Common myeloid progenitor, CD34-positive (primary cell): ENCODE measurements around the gene PTPRN2.

Experiments used
- CTCF ChIA-PET: fragments of 350-600 bp; sonication (Branson Sonifier 250); formaldehyde crosslinking; loops from one replicate; lab custom pipeline; 2021; ENCODE audit warnings: antibody characterized with exemption; lab: Charles Lee
- POLR2A ChIA-PET: fragments of 350-600 bp; sonication (Branson Sonifier 250); formaldehyde crosslinking; loops from one replicate; lab custom pipeline; 2021; ENCODE audit warnings: antibody characterized with exemption; lab: Charles Lee
- DNase-seq, 3 donors: peaks; one replicate each; pipeline versions ENCODE4 v3.0.0 to v3.0.0-alpha.2; 2013
- H3K27ac ChIP-seq, 2 experiments: 1 replicate in 1 of 2; 2 replicates in 1 of 2; pipeline ENCODE4 v1.7.0; 2013; ENCODE audit warnings: inconsistent platforms in 2 of 2, low read length in 2 of 2, mild to moderate bottlenecking in 2 of 2, low read depth in 1 of 2, moderate library complexity in 1 of 2; ENCODE audit not compliant: severe bottlenecking in 2 of 2, insufficient read depth in 1 of 2, poor library complexity in 1 of 2
- H3K27me3 ChIP-seq, 5 experiments: replicated peaks in 2 of 5; 1 replicate in 3 of 5; 2 replicates in 2 of 5; pipeline versions ENCODE4 v1.6.1 to v1.7.0; 2013; ENCODE audit warnings: low read length in 4 of 5, mild to moderate bottlenecking in 2 of 5, moderate library complexity in 2 of 5, inconsistent platforms in 1 of 5; ENCODE audit not compliant: insufficient read depth in 5 of 5, control insufficient read depth in 4 of 5
- H3K36me3 ChIP-seq, 4 experiments: 1 replicate in 2 of 4; 2 replicates in 2 of 4; pipeline versions ENCODE4 v1.6.1 to v1.7.0; 2013; ENCODE audit warnings: low read length in 3 of 4, control low read depth in 1 of 4, mild to moderate bottlenecking in 1 of 4; ENCODE audit not compliant: control insufficient read depth in 4 of 4, insufficient read depth in 4 of 4
- H3K4me1 ChIP-seq, 4 experiments: 1 replicate in 3 of 4; 2 replicates in 1 of 4; pipeline versions ENCODE4 v1.6.1 to v1.7.1; 2013; ENCODE audit warnings: low read length in 3 of 4, mild to moderate bottlenecking in 3 of 4, control low read depth in 1 of 4, inconsistent platforms in 1 of 4, moderate library complexity in 1 of 4; ENCODE audit not compliant: control insufficient read depth in 4 of 4, insufficient read depth in 4 of 4; ENCODE audit errors: control extremely low read depth in 1 of 4
- H3K4me3 ChIP-seq, 7 experiments: 1 replicate in 4 of 7; 2 replicates in 3 of 7; pipeline versions ENCODE4 v1.5.1 to v1.7.0; 2013; ENCODE audit warnings: mild to moderate bottlenecking in 7 of 7, low read length in 6 of 7, moderate library complexity in 6 of 7, inconsistent platforms in 2 of 7, low read depth in 2 of 7, control low read depth in 1 of 7; ENCODE audit not compliant: insufficient read depth in 4 of 7, control insufficient read depth in 1 of 7; ENCODE audit errors: extremely low read depth in 1 of 7
- H3K9me3 ChIP-seq, 5 experiments: 1 replicate in 4 of 5; 2 replicates in 1 of 5; pipeline versions ENCODE4 v1.6.1 to v1.7.1; 2013; ENCODE audit warnings: low read length in 4 of 5, mild to moderate bottlenecking in 2 of 5, inconsistent platforms in 1 of 5, low read depth in 1 of 5, moderate library complexity in 1 of 5; ENCODE audit not compliant: control insufficient read depth in 4 of 5, insufficient read depth in 2 of 5; ENCODE audit errors: control extremely low read depth in 1 of 5
- WGBS: methylation state at CpG from one replicate; pipeline ENCODE4 v1.1.5; 2013; ENCODE audit not compliant: insufficient coverage; 5-methylcytosine and 5-hydroxymethylcytosine counted together

Gene PTPRN2

DNA sequence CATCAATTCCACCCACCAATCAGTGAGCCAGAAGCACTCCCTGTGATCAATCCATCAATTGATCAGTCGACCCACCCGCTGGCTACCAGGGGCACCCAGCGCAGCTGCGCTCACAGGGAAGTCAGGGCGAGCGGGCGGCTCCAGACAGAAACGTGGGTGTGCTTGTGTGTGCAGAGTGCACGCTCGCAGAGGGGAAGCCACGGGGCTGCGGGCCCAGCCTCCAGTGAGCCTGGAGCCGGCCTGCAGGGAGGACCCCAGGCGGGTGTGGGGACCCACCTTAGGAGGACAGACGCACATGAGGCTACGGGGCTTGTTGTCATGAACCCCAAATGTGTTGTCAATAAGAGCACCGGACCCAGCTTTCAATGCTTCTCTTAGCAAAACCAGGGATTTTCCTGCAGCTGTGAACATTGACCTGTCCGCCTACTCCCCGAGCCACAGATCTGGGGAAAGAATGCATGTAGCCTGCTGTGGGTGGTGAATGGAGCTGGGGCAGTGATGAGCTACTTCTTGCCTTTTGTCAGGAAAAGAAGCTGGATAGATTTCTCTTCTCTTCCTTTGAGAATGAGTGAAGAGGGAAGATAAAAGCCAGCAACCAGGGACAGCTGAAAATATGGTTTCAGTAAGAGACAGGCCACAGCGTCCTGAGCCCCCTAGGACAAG lies 753.0 kb downstream of the PTPRN2 start:
- H3K36me3 ChIP-seq, result no peaks in the 10 kb centered on the region
- no peak overlapping the region for H3K4me3 ChIP-seq
- no peak overlapping the region for H3K27ac ChIP-seq
- H3K4me1 ChIP-seq, result no peaks in the 10 kb centered on the region
- H3K27me3 ChIP-seq, result peaks cover 0 to 15% (median 0%) of the 10 kb centered on the region in 5 experiments
- ChIA-PET CTCF (no interaction called here), POLR2A (no interaction called here)
- no peaks in the 10 kb centered on the region for H3K9me3 ChIP-seq
- 93% methylated on average over 15 of the region's 20 CpGs for WGBS
- DNase-seq, result no peak

DNA sequence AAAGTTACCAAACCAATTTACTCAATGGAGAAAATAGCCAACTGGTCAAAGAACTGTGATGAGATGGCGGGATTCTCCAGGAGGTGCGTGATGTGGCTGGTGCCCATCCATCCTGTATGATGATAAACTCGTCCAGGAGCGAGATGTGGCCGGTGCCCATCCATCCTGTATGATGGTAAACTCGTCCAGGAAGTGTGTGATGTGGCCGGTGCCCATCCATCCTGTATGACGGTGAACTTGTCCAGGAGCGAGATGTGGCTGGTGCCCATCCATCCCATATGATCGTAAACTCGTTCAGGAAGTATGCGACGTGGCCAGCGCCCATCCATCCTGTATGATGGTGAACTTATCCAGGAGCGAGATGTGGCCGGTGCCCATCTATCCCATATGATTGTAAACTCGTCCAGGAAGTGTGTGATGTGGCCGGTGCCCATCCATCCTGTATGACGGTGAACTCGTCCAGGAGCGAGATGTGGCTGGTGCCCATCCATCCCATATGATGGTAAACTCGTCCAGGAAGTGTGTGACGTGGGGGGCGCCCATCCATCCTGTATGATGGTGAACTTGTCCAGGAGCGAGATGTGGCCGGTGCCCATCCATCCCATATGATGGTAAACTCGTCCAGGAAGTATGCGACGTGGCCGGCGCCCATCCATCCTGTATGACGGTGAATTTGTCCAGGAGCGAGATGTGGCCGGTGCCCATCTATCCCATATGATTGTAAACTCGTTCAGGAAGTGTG lies 754.6 kb downstream of the PTPRN2 start:
- no peak for DNase-seq
- ChIA-PET POLR2A (no interaction called here), CTCF (no interaction called here)
- H3K36me3 ChIP-seq, result no peaks in the 10 kb centered on the region
- H3K27ac ChIP-seq, result no peak overlapping the region
- H3K27me3 ChIP-seq, result peaks cover 0 to 17% (median 0%) of the 10 kb centered on the region in 5 experiments
- 95% methylated on average over 35 of the region's 35 CpGs for WGBS
- H3K4me3 ChIP-seq, result no peak overlapping the region
- no peaks in the 10 kb centered on the region for H3K4me1 ChIP-seq
- no peaks in the 10 kb centered on the region for H3K9me3 ChIP-seq

DNA sequence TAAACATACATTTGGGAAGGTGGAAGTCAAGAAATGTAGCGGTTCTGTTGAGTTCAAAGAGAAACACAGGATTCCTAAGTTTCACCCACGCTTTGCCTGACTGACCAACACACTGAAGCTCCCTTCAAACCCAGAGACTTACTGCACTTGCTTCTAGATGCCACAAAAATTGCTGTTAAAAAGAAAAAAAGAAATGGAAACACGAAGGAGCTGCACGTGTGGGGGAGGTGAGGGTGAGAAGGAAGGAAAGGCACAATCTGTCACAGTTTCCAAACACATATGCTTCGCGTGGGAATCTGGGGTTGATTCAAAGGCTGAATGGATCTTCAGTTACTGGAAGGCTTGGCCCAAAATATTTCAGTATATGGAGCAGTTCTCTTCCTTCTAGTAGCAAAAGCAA lies 755.2 kb downstream of the PTPRN2 start:
- Histone ChIP-seq H3K4me3 (no peak overlapping the region), H3K9me3 (no peaks in the 10 kb centered on the region), H3K36me3 (no peaks in the 10 kb centered on the region), H3K27me3 (peaks cover 0 to 17% (median 0%) of the 10 kb centered on the region in 5 experiments), H3K4me1 (no peaks in the 10 kb centered on the region), H3K27ac (no peak overlapping the region)
- POLR2A ChIA-PET, result no interaction called here
- WGBS, result 53% methylated on average over 3 of the region's 6 CpGs
- no peak for DNase-seq
- CTCF ChIA-PET, result no interaction called here

- DNase-seq, result no peak
- Histone ChIP-seq H3K27me3 (peaks cover 0 to 17% (median 0%) of the 10 kb centered on the region in 5 experiments), H3K36me3 (no peaks in the 10 kb centered on the region), H3K4me3 (no peak overlapping the region), H3K9me3 (no peaks in the 10 kb centered on the region), H3K27ac (no peak overlapping the region), H3K4me1 (no peaks in the 10 kb centered on the region)
- WGBS, result 93% methylated on average over 16 of the region's 16 CpGs
- ChIA-PET POLR2A (no interaction called here), CTCF (no interaction called here)
Measured at GRCh38 chr7:157832006-157832405, 755.6 kb downstream of the PTPRN2 start.

DNA sequence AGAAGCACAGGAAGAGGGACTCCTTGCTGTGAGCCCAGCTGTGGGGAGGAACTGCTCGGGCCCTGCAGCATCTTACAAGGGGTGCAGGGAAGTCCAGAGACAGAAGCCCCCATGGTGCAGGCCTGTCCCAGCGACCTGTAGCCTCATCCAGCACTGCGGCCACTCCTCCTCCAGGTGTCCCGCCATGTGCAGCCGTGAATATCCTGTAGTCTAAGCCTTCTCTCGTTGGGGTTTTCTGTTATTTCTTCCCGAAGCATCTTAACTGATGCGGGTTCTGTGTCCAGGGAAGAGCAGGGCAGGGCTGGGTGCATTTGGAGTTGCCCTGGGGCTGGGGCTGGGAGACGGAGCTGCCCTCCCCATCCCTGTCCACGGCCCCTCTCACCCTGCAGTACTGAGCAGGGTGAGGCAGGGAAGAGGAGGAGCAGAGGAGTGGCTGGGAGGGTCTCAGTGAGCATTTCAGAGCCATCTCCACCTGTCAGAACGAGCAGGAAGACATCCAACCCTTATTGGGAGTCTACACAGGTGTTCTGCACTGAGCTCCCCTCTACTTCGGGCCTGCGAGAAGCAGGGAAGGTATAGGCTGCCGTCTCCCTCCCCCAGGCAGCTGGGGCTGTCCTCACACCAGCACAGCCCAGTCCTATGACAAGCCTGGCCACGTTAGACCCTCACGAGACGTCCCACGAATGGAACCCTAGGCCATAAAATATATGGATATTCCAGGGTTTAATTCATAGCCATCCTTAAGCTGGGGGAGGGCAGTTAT lies 756.3 kb downstream of the PTPRN2 start:
- WGBS, result 88% methylated on average over 14 of the region's 18 CpGs
- Histone ChIP-seq H3K36me3 (no peaks in the 10 kb centered on the region), H3K27ac (no peak overlapping the region), H3K27me3 (peaks cover 0 to 17% (median 0%) of the 10 kb centered on the region in 5 experiments), H3K4me1 (no peaks in the 10 kb centered on the region), H3K4me3 (no peak overlapping the region), H3K9me3 (no peaks in the 10 kb centered on the region)
- DNase-seq, result no peak
- POLR2A ChIA-PET, result no interaction called here
- CTCF ChIA-PET, result no interaction called here

- Histone ChIP-seq H3K27me3 (peaks cover 0 to 15% (median 0%) of the 10 kb centered on the region in 5 experiments), H3K27ac (no peak overlapping the region), H3K4me3 (no peak overlapping the region), H3K36me3 (no peaks in the 10 kb centered on the region), H3K4me1 (no peaks in the 10 kb centered on the region), H3K9me3 (no peaks in the 10 kb centered on the region)
- no peak for DNase-seq
- WGBS, result 94% methylated on average over 13 of the region's 13 CpGs
- CTCF ChIA-PET, result no interaction called here
- POLR2A ChIA-PET, result no interaction called here
Measured at GRCh38 chr7:157830331-157830730, 757.3 kb downstream of the PTPRN2 start.

DNA sequence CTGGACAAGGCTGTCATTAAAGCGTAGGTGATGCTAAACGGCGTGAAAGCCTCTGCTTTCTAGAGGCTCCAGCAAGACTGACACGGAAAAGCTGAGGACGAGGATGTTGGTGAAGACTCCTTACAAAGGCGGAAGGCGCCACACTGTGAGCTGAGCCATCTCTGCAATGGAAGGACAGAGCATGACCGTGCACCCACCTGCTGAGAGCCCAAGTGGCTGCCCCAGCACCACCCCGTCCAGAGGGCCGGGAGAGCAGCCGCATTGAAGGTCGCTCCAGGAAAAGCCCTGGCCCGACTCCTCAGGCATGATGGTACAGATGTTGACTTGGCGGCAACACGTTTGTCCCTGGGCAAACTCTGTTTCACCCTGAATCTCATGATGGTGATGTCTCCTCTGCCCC lies 758.1 kb downstream of the PTPRN2 start:
- no peak for DNase-seq

More for the DNA sequence above, 758.1 kb downstream of the PTPRN2 start:
- Histone ChIP-seq H3K36me3 (no peaks in the 10 kb centered on the region), H3K9me3 (no peaks in the 10 kb centered on the region), H3K4me1 (no peaks in the 10 kb centered on the region), H3K27ac (no peak overlapping the region), H3K27me3 (peaks cover 0 to 9% (median 0%) of the 10 kb centered on the region in 5 experiments), H3K4me3 (no peak overlapping the region)
- 95% methylated on average over 15 of the region's 15 CpGs for WGBS
- ChIA-PET POLR2A (no interaction called here), CTCF (no interaction called here)
